ENCODE data around the gene FSTL5.

The FSTL5 gene

GRCh38 chr4:161573836-161574235 is 590.0 kb downstream of the FSTL5 start:
- no peak for DNase-seq

- DNase-seq, result no peak
Observed at GRCh38 chr4:161564230-161564834, 599.5 kb downstream of the FSTL5 start.

- peak; percentile 21 for DNase-seq
Observed at GRCh38 chr4:161555689-161556660, 607.8 kb downstream of the FSTL5 start.

GRCh38 chr4:161554372-161554990 is 609.3 kb downstream of the FSTL5 start:
- peak; percentile 6 for DNase-seq

GRCh38 chr4:161546902-161547301 is 616.9 kb downstream of the FSTL5 start:
- DNase-seq, result no peak

- no peak for DNase-seq
Observed at GRCh38 chr4:161540265-161540664, 623.5 kb downstream of the FSTL5 start.

GRCh38 chr4:161538941-161539340 is 624.9 kb downstream of the FSTL5 start:
- DNase-seq, result no peak

GRCh38 chr4:161530710-161531109 is 633.1 kb downstream of the FSTL5 start:
- no peak for DNase-seq

GRCh38 chr4:161525121-161525520 is 638.7 kb downstream of the FSTL5 start:
- no peak for DNase-seq

GRCh38 chr4:161522031-161522430 is 641.8 kb downstream of the FSTL5 start:
- DNase-seq, result no peak

GRCh38 chr4:161519611-161520010 is 644.2 kb downstream of the FSTL5 start:
- no peak for DNase-seq

GRCh38 chr4:161517941-161518340 is 645.9 kb downstream of the FSTL5 start:
- no peak for DNase-seq

- no peak for DNase-seq
Observed at GRCh38 chr4:161505141-161505540, 658.7 kb downstream of the FSTL5 start.

GRCh38 chr4:161498155-161498554 is 665.6 kb downstream of the FSTL5 start:
- DNase-seq, result no peak

GRCh38 chr4:161486461-161486860 is 677.3 kb downstream of the FSTL5 start:
- no peak for DNase-seq

GRCh38 chr4:161466316-161466715 is 697.5 kb downstream of the FSTL5 start:
- no peak for DNase-seq

GRCh38 chr4:161463436-161463835 is 700.4 kb downstream of the FSTL5 start:
- DNase-seq, result no peak

GRCh38 chr4:161457906-161458305 is 705.9 kb downstream of the FSTL5 start:
- DNase-seq, result no peak

GRCh38 chr4:161457311-161457710 is 706.5 kb downstream of the FSTL5 start:
- DNase-seq, result no peak

- no peak for DNase-seq
Observed at GRCh38 chr4:161454860-161455259, 708.9 kb downstream of the FSTL5 start.

GRCh38 chr4:161448550-161449180 is 715.1 kb downstream of the FSTL5 start:
- DNase-seq, result no peak

- no peak for DNase-seq
Observed at GRCh38 chr4:161444626-161445025, 719.2 kb downstream of the FSTL5 start.

- no peak for DNase-seq
Observed at GRCh38 chr4:161442921-161443320, 720.9 kb downstream of the FSTL5 start.
